Measurements from ENCODE around the gene PRR35.

Gene PRR35

GRCh38 chr16:580946-581498, 20.8 kb downstream of the PRR35 start:
- no peak overlapping the region for H3K4me3 ChIP-seq (ENCODE audit: low read depth, low read length)
- DNase-seq (ENCODE audit: low read depth, low spot score): no peak
- TF ChIP-seq CTCF (IDR thresholded peaks at IDR 0.05; ENCODE audit: low read depth, low read length): no peak
- in situ Hi-C loops (cut with HindIII; ENCODE audit: low sequenced_read_pairs): no loop called here

GRCh38 chr16:582218-582613, 22.0 kb downstream of the PRR35 start:
- no peak for TF ChIP-seq CTCF (IDR thresholded peaks at IDR 0.05; ENCODE audit: low read depth, low read length)
- no peak for DNase-seq (ENCODE audit: low read depth, low spot score)
- in situ Hi-C loops (cut with HindIII; ENCODE audit: low sequenced_read_pairs): no loop called here
- no peak overlapping the region for H3K4me3 ChIP-seq (ENCODE audit: low read depth, low read length)

GRCh38 chr16:582614-583331, 22.6 kb downstream of the PRR35 start:
- H3K4me3 ChIP-seq (ENCODE audit: low read depth, low read length): no peak overlapping the region
- no peak for TF ChIP-seq CTCF (IDR thresholded peaks at IDR 0.05; ENCODE audit: low read depth, low read length)
- DNase-seq (ENCODE audit: low read depth, low spot score): no peak
- in situ Hi-C loops (cut with HindIII; ENCODE audit: low sequenced_read_pairs): no loop called here

- in situ Hi-C loops (cut with HindIII; ENCODE audit: low sequenced_read_pairs): no loop called here
- H3K4me3 ChIP-seq (ENCODE audit: low read depth, low read length): no peak overlapping the region
- no peak for TF ChIP-seq CTCF (IDR thresholded peaks at IDR 0.05; ENCODE audit: low read depth, low read length)
- DNase-seq (ENCODE audit: low read depth, low spot score): no peak
Observed at GRCh38 chr16:583470-583814, 23.2 kb downstream of the PRR35 start.

GRCh38 chr16:583815-584591, 23.8 kb downstream of the PRR35 start:
- TF ChIP-seq CTCF (IDR thresholded peaks at IDR 0.05; ENCODE audit: low read depth, low read length): no peak
- DNase-seq (ENCODE audit: low read depth, low spot score): no peak
- in situ Hi-C loops (cut with HindIII; ENCODE audit: low sequenced_read_pairs): no loop called here
- H3K4me3 ChIP-seq (ENCODE audit: low read depth, low read length): no peak overlapping the region

- no peak overlapping the region for H3K4me3 ChIP-seq (ENCODE audit: low read depth, low read length)
- no peak for TF ChIP-seq CTCF (IDR thresholded peaks at IDR 0.05; ENCODE audit: low read depth, low read length)
- DNase-seq (ENCODE audit: low read depth, low spot score): no peak
- in situ Hi-C loops (cut with HindIII; ENCODE audit: low sequenced_read_pairs): no loop called here
Observed at GRCh38 chr16:585351-585750, 25.2 kb downstream of the PRR35 start.
